ENCODE measurements around the gene ACP7. TPM values are rescaled to one million over a fixed set of nuclear protein-coding genes. Genes with fewer than 3 reads are reported as not detected.

Gene ACP7
- total RNA-seq, 1 experiment from 2014 or later: 0.32 TPM

Other genes with a start within 250 kb of the ACP7 start
- gene HNRNPL, start 234.4 kb upstream of the ACP7 start, total RNA-seq (2014; rRNA removed; shearing (Covaris generic)): 236 and 238 TPM in 2 replicates
- 4.2 and 4.8 TPM in 2 replicates for gene RINL, start 206.1 kb upstream of the ACP7 start, total RNA-seq (2014; rRNA removed; shearing (Covaris generic))
- gene SIRT2, start 184.8 kb upstream of the ACP7 start, total RNA-seq (2014; rRNA removed; shearing (Covaris generic)): 23.3 and 33.0 TPM in 2 replicates
- gene NFKBIB, start 184.4 kb upstream of the ACP7 start, total RNA-seq (2014; rRNA removed; shearing (Covaris generic)): 17.0 and 19.1 TPM in 2 replicates
- gene CCER2, start 172.2 kb upstream of the ACP7 start, total RNA-seq (2014; rRNA removed; shearing (Covaris generic)): 0.20 TPM in 1 of 2 replicates, not detected in the other
- gene SARS2, start 153.6 kb upstream of the ACP7 start, total RNA-seq (2014; rRNA removed; shearing (Covaris generic)): 21.7 and 24.0 TPM in 2 replicates
- 43.6 and 61.2 TPM in 2 replicates for gene MRPS12, start 153.4 kb upstream of the ACP7 start, total RNA-seq (2014; rRNA removed; shearing (Covaris generic))
- gene FBXO17, start 108.6 kb upstream of the ACP7 start, total RNA-seq (2014; rRNA removed; shearing (Covaris generic)): 7.9 and 11.1 TPM in 2 replicates
- gene FBXO27, start 51.8 kb upstream of the ACP7 start, total RNA-seq (2014; rRNA removed; shearing (Covaris generic)): 0.52 and 0.59 TPM in 2 replicates
- 4.4 and 7.2 TPM in 2 replicates for gene PAK4, start 41.4 kb downstream of the ACP7 start, total RNA-seq (2014; rRNA removed; shearing (Covaris generic))
- 0.05 TPM in 1 of 2 replicates, not detected in the other for gene NCCRP1, start 112.6 kb downstream of the ACP7 start, total RNA-seq (2014; rRNA removed; shearing (Covaris generic))
- gene SYCN, start 119.9 kb downstream of the ACP7 start, total RNA-seq (2014; rRNA removed; shearing (Covaris generic)): not detected in 2 replicates
- gene IFNL3, start 160.6 kb downstream of the ACP7 start, total RNA-seq (2014; rRNA removed; shearing (Covaris generic)): not detected in 2 replicates
- gene IFNL4, start 164.5 kb downstream of the ACP7 start, total RNA-seq (2014; rRNA removed; shearing (Covaris generic)): not detected in 2 replicates
- not detected in 2 replicates for gene IFNL2, start 184.0 kb downstream of the ACP7 start, total RNA-seq (2014; rRNA removed; shearing (Covaris generic))
- gene IFNL1, start 212.0 kb downstream of the ACP7 start, total RNA-seq (2014; rRNA removed; shearing (Covaris generic)): not detected in 2 replicates
- 0.66 and 0.79 TPM in 2 replicates for gene LRFN1, start 236.5 kb downstream of the ACP7 start, total RNA-seq (2014; rRNA removed; shearing (Covaris generic))

All from NCI-H460 (cell line).